D721Med (cell line): ENCODE data around the gene SLC24A3.

Source experiments
- DNase-seq: peaks from one replicate; pipeline ENCODE4 v3.0.0; 2011; ENCODE audit warnings: low spot score; ENCODE audit not compliant: insufficient read length
- FAIRE-seq: peaks from 2 replicates; lab custom pipeline; 2011; peaks lifted over from hg19 to GRCh38; lab: Jason Lieb, UNC
- CTCF ChIP-seq: IDR thresholded peaks from 2 replicates; pipeline ENCODE4 v1.5.1; 2012; ENCODE audit warnings: mild to moderate bottlenecking, control low read depth; ENCODE audit not compliant: insufficient read depth; ENCODE audit errors: missing control alignments

The SLC24A3 gene

GRCh38 chr20:19742974-19743639 is 530.7 kb downstream of the SLC24A3 start:
- TF ChIP-seq CTCF: no peak
- no peak for FAIRE-seq
- no peak for DNase-seq

- FAIRE-seq (no peak), DNase-seq (no peak)
- no peak for TF ChIP-seq CTCF
Observed at GRCh38 chr20:19743640-19743995, 531.2 kb downstream of the SLC24A3 start.

GRCh38 chr20:19745106-19745505 is 532.7 kb downstream of the SLC24A3 start:
- TF ChIP-seq CTCF: no peak

GRCh38 chr20:19745584-19745983 is 533.1 kb downstream of the SLC24A3 start:
- DNase-seq (no peak), FAIRE-seq (no peak)

More at GRCh38 chr20:19745106-19745505, 532.7 kb downstream of the SLC24A3 start:
- FAIRE-seq (no peak), DNase-seq (no peak)

GRCh38 chr20:19746396-19746795 is 534.0 kb downstream of the SLC24A3 start:
- TF ChIP-seq CTCF: no peak
- no peak for DNase-seq
- no peak for FAIRE-seq

More at GRCh38 chr20:19745584-19745983, 533.1 kb downstream of the SLC24A3 start:
- no peak for TF ChIP-seq CTCF

GRCh38 chr20:19747903-19748302 is 535.5 kb downstream of the SLC24A3 start:
- TF ChIP-seq CTCF: no peak
- FAIRE-seq: no peak
- no peak for DNase-seq

- FAIRE-seq: no peak
- DNase-seq: no peak
- TF ChIP-seq CTCF: no peak
Observed at GRCh38 chr20:19748681-19749080, 536.2 kb downstream of the SLC24A3 start.
